ENCODE measurements around the gene DDIT4. TPM values are rescaled to one million over a fixed set of nuclear protein-coding genes. Genes with fewer than 3 reads are reported as not detected.

DDIT4 gene
- total and polyA plus RNA-seq, 9 of the 15 experiments (the other 6 are each of a cell fraction or from before 2014, with no cell fraction given): 8.2 to 675 (median 159) TPM

GRCh38 chr10:72274730-72275350 is 1.1 kb downstream of the DDIT4 start (continued):
- TF ChIP-seq ZNF134 (CRISPR knock-in tag; conservative IDR thresholded peaks at IDR 0.05) (0 out of 2 replicates have a peak, but pooled peaks have one; percentile 7), MTA1 (IDR thresholded peaks at IDR 0.05; ENCODE audit: borderline replicate concordance) (no peak), PTRF (tag; IDR thresholded peaks at IDR 0.05) (no peak), NRF1 (conservative IDR thresholded peaks at IDR 0.05 in 1 of 2, IDR thresholded peaks at IDR 0.05 in 1 of 2) (0 out of 4 replicates have a peak, but pooled peaks of 1 of the 2 experiments have one; percentile 14), NFIX (CRISPR knock-in tag; IDR thresholded peaks at IDR 0.05; ENCODE audit: low read depth) (no peak), ZNF586 (CRISPR knock-in tag; conservative IDR thresholded peaks at IDR 0.05) (no peak), TBP (optimal IDR thresholded peaks at IDR 0.05; ENCODE audit: low read depth, low read length) (peak; percentile 15), ZSCAN29 (IDR thresholded peaks at IDR 0.05) (no peak), WHSC1 (IDR thresholded peaks at IDR 0.05; ENCODE audit: low read length) (no peak), MBD2 (IDR thresholded peaks at IDR 0.05; ENCODE audit: borderline replicate concordance, low read depth) (0 out of 2 replicates have a peak, but pooled peaks have one; percentile 39), PATZ1 (CRISPR knock-in tag; IDR thresholded peaks at IDR 0.05; ENCODE audit: borderline replicate concordance) (no peak), KLF16 (IDR thresholded peaks at IDR 0.05) (no peak), KLF6 (CRISPR knock-in tag; IDR thresholded peaks at IDR 0.05; ENCODE audit: borderline replicate concordance) (peak; percentile 51; the same call in 1 of the 2 replicates), CBFA2T3 (IDR thresholded peaks at IDR 0.05) (no peak), ZBTB7A (IDR thresholded peaks at IDR 0.05; ENCODE audit: borderline replicate concordance, control insufficient read depth, low read depth, low read length) (peak; percentile 39; the same call in 1 of the 2 replicates), BCOR (IDR thresholded peaks at IDR 0.05) (no peak), ZNF740 (CRISPR knock-in tag; IDR thresholded peaks at IDR 0.05) (peak; percentile 43; the same call in 1 of the 2 replicates), ZNF740 (tag; IDR thresholded peaks at IDR 0.05) (no peak), KLF1 (tag; IDR thresholded peaks at IDR 0.05) (no peak), CREBBP (IDR thresholded peaks at IDR 0.05; ENCODE audit: low read depth, low read length) (no peak), BMI1 (IDR thresholded peaks at IDR 0.05; ENCODE audit: low read length) (no peak), ZNF445 (CRISPR knock-in tag; IDR thresholded peaks at IDR 0.05; ENCODE audit: low read depth) (no peak), SP2 (IDR thresholded peaks at IDR 0.05; ENCODE audit: extremely low read depth, low read depth, low read length, poor library complexity, severe bottlenecking) (no peak), TCF15 (CRISPR knock-in tag; IDR thresholded peaks at IDR 0.05) (peak; percentile 76; the same call in 1 of the 2 replicates), FOXK2 (conservative IDR thresholded peaks at IDR 0.05 in 1 of 2, IDR thresholded peaks at IDR 0.05 in 1 of 2; ENCODE audit: low read depth in 2 of 2) (no peak), GATAD2B (IDR thresholded peaks at IDR 0.05; ENCODE audit: borderline replicate concordance) (no peak)
